HG03469 (cell line): ENCODE data around the gene WWOX.

Experiments
- ATAC-seq: cut with Tn5 transposase; IDR thresholded peaks from one replicate; pipeline ENCODE4 v1.9.1; 2021; ENCODE audit warnings: mild to moderate bottlenecking, moderate library complexity, moderate number of reproducible peaks; ENCODE audit not compliant: unreplicated experiment

The WWOX gene

GRCh38 chr16:78812582-78812981, 713.1 kb downstream of the WWOX start:
- ATAC-seq, result no peak

GRCh38 chr16:78813661-78814311, 714.3 kb downstream of the WWOX start:
- no peak for ATAC-seq

- ATAC-seq, result no peak
Measured at GRCh38 chr16:78815713-78816112, 716.3 kb downstream of the WWOX start.

GRCh38 chr16:78816499-78817195, 717.2 kb downstream of the WWOX start:
- ATAC-seq, result no peak

GRCh38 chr16:78817200-78817739, 717.8 kb downstream of the WWOX start:
- ATAC-seq, result no peak

GRCh38 chr16:78821335-78821734, 721.9 kb downstream of the WWOX start:
- ATAC-seq, result no peak

- ATAC-seq, result no peak
Measured at GRCh38 chr16:78822509-78822908, 723.1 kb downstream of the WWOX start.

GRCh38 chr16:78823027-78823426, 723.6 kb downstream of the WWOX start:
- ATAC-seq, result no peak

- ATAC-seq, result no peak
Measured at GRCh38 chr16:78829280-78829679, 729.8 kb downstream of the WWOX start.

GRCh38 chr16:78830599-78830998, 731.1 kb downstream of the WWOX start:
- no peak for ATAC-seq

GRCh38 chr16:78832100-78832499, 732.6 kb downstream of the WWOX start:
- no peak for ATAC-seq

- no peak for ATAC-seq
Measured at GRCh38 chr16:78836802-78837491, 737.5 kb downstream of the WWOX start.

GRCh38 chr16:78837706-78838105, 738.3 kb downstream of the WWOX start:
- no peak for ATAC-seq

- no peak for ATAC-seq
Measured at GRCh38 chr16:78838276-78838675, 738.8 kb downstream of the WWOX start.

GRCh38 chr16:78842950-78843349, 743.5 kb downstream of the WWOX start:
- ATAC-seq, result no peak

- no peak for ATAC-seq
Measured at GRCh38 chr16:78843978-78844377, 744.5 kb downstream of the WWOX start.

- no peak for ATAC-seq
Measured at GRCh38 chr16:78844682-78845081, 745.2 kb downstream of the WWOX start.

- no peak for ATAC-seq
Measured at GRCh38 chr16:78851266-78851665, 751.8 kb downstream of the WWOX start.

GRCh38 chr16:78852081-78852635, 752.7 kb downstream of the WWOX start:
- ATAC-seq, result no peak

GRCh38 chr16:78862022-78862421, 762.6 kb downstream of the WWOX start:
- ATAC-seq, result no peak

GRCh38 chr16:78866521-78866920, 767.1 kb downstream of the WWOX start:
- ATAC-seq, result no peak
